Prostate gland (tissue), 2 donors: Measurements from ENCODE around the gene VWA8. TPM values are rescaled to one million over a fixed set of nuclear protein-coding genes. Genes with fewer than 3 reads are reported as not detected.

ENCODE experiments used
- DNase-seq: peaks from one replicate; pipeline ENCODE4 v3.0.0-alpha.2; 2019; ENCODE audit warnings: low spot score
- H3K27ac ChIP-seq, 2 donors: fragments of 200-600 bp; sonication (generic); 2 replicates each; pipeline ENCODE4 v1.5.1; 2017 to 2019
- H3K27me3 ChIP-seq: fragments of 200-600 bp; sonication (generic); replicated peaks from 2 replicates; pipeline ENCODE4 v1.5.1; 2019; ENCODE audit not compliant: insufficient read depth
- H3K36me3 ChIP-seq, 2 donors: fragments of 200-600 bp; sonication (generic); 1 replicate in 1 of 2; 2 replicates in 1 of 2; pipeline versions ENCODE4 v1.5.1 to v1.8.1; 2017 to 2019
- H3K4me1 ChIP-seq: fragments of 200-600 bp; sonication (generic); replicated peaks from 2 replicates; pipeline ENCODE4 v1.5.1; 2019
- H3K4me3 ChIP-seq, 2 donors: fragments of 200-600 bp; sonication (generic); 2 replicates each; pipeline ENCODE4 v1.5.1; 2017 to 2019
- H3K9me3 ChIP-seq: fragments of 200-600 bp; sonication (generic); 2 replicates; pipeline ENCODE4 v1.5.1; 2017
- CTCF ChIP-seq, 4 experiments: fragments of 200-600 bp in 2 of 4; fragments of 450-650 bp in 2 of 4; sonication (generic) in 2 of 4; IDR thresholded peaks; 1 replicate in 3 of 4; 2 replicates in 1 of 4; pipeline ENCODE4 v1.5.1; 2016 to 2019; ENCODE audit warnings: antibody characterized with exemption in 4 of 4, mild to moderate bottlenecking in 2 of 4, moderate library complexity in 2 of 4
- POLR2A ChIP-seq: fragments of 450-650 bp; IDR thresholded peaks from one replicate; pipeline ENCODE4 v1.6.1; 2016; ENCODE audit warnings: antibody characterized with exemption, mild to moderate bottlenecking
- POLR2AphosphoS5 ChIP-seq: sonication (generic); formaldehyde crosslinking; IDR thresholded peaks from one replicate; pipeline ENCODE4 v1.6.1; 2017; ENCODE audit warnings: antibody characterized with exemption
- WGBS: methylation state at CpG from one replicate; pipeline ENCODE4 v1.1.5; 2018; 5-methylcytosine and 5-hydroxymethylcytosine counted together
- intact Hi-C: fragments of 100-400 bp; cut with DNase I; formaldehyde crosslinking; loops from one replicate; pipeline ENCODE4 v1.14.2; 2022
- total RNA-seq, 2 donors: library from RNA; depleted of rRNA; stranded (reverse); fragments of >200 nt; gene quantifications; one replicate each; pipeline ENCODE4 v1.1.0, GENCODE V29; 2016

The VWA8 gene
- total RNA-seq, 2 donors from 2014 or later, result 18.1 to 21.8 TPM

GRCh38 chr13:41680900-41681299, 280.0 kb downstream of the VWA8 start:
- H3K9me3 ChIP-seq, result no peaks in the 10 kb centered on the region
- intact Hi-C loops, result no loop called here
- 95% methylated on average over 2 of the region's 2 CpGs for WGBS
- H3K4me3 ChIP-seq, result no peak overlapping the region
- no peak for DNase-seq
- TF ChIP-seq POLR2AphosphoS5 (no peak), CTCF (IDR thresholded peaks at IDR 0.05) (no peak), POLR2A (no peak)
- H3K36me3 ChIP-seq, result no peaks in the 10 kb centered on the region
- H3K27ac ChIP-seq, result no peak overlapping the region
- no peaks in the 10 kb centered on the region for H3K27me3 ChIP-seq
- no peaks in the 10 kb centered on the region for H3K4me1 ChIP-seq

DNA sequence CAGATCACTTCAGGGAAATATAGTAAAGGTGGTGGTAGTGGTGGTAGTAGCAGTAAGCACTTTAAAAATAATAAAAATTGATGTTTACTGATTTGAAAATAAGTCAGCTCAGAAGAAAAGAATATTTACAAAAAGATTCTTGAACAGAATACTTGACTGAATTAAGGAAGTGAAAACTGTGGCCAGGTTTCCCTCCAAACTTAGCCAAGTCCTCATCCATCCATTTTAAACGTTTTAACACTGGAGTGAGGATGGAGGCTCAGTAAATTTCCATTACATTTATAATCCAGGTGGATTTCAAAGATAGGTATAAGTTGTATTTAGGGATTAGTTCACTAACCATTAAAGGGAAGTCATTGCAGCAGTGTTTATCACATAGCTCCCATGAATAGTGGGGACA, 282.1 kb downstream of the VWA8 start:
- TF ChIP-seq POLR2A (no peak), POLR2AphosphoS5 (no peak), CTCF (IDR thresholded peaks at IDR 0.05) (no peak)

DNA sequence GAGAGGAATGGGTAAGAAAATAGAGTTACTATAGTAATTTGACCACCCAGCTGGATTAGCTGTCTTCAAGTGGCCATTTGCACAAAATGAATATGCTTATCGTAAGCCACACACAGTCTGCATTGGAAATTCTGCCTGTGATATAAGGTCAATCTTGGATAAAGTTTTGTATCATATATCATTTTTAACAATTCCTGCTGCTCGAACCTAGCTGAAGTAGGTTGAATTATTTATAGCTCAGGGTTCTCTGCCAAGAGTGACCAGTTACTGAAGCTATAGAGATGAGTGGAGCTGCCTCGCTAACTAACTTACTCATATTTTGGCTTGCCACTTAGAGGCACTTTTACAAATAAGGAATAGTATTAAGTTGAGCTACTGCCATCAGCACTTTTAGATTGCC, 282.7 kb downstream of the VWA8 start:
- H3K4me1 ChIP-seq, result no peaks in the 10 kb centered on the region
- no peak for TF ChIP-seq POLR2A
- TF ChIP-seq POLR2AphosphoS5, result no peak
- no peak for TF ChIP-seq CTCF (IDR thresholded peaks at IDR 0.05)
- intact Hi-C loops, result loop anchor here (10.0 kb wide), 1 partner anchor 287 kb away; the partner anchor contains the start of gene VWA8
- no peak overlapping the region for H3K4me3 ChIP-seq
- H3K36me3 ChIP-seq, result no peaks in the 10 kb centered on the region
- WGBS, result 69% methylated on average over 3 of the region's 3 CpGs
- H3K27ac ChIP-seq, result no peak overlapping the region
- no peaks in the 10 kb centered on the region for H3K9me3 ChIP-seq
- no peak for DNase-seq
- H3K27me3 ChIP-seq, result no peaks in the 10 kb centered on the region

More for the DNA sequence above, 282.1 kb downstream of the VWA8 start:
- Histone ChIP-seq H3K4me3 (no peak overlapping the region), H3K27me3 (no peaks in the 10 kb centered on the region), H3K9me3 (no peaks in the 10 kb centered on the region), H3K36me3 (no peaks in the 10 kb centered on the region), H3K4me1 (no peaks in the 10 kb centered on the region), H3K27ac (no peak overlapping the region)
- no peak for DNase-seq
- 46% methylated on average over 1 of the region's 1 CpG for WGBS
- intact Hi-C loops, result loop anchor here (10.0 kb wide), 1 partner anchor 286 kb away; the partner anchor contains the start of gene VWA8

- TF ChIP-seq POLR2AphosphoS5 (no peak), POLR2A (no peak), CTCF (IDR thresholded peaks at IDR 0.05) (no peak)
- Histone ChIP-seq H3K27ac (no peak overlapping the region), H3K9me3 (no peaks in the 10 kb centered on the region), H3K36me3 (no peaks in the 10 kb centered on the region), H3K27me3 (no peaks in the 10 kb centered on the region), H3K4me1 (no peaks in the 10 kb centered on the region), H3K4me3 (no peak overlapping the region)
- no peak for DNase-seq
- intact Hi-C loops, result loop anchor here (10.0 kb wide), 1 partner anchor 289 kb away; the partner anchor contains the start of gene VWA8
- 72% methylated on average over 3 of the region's 3 CpGs for WGBS
Measured at GRCh38 chr13:41675306-41675705, 285.6 kb downstream of the VWA8 start.

DNA sequence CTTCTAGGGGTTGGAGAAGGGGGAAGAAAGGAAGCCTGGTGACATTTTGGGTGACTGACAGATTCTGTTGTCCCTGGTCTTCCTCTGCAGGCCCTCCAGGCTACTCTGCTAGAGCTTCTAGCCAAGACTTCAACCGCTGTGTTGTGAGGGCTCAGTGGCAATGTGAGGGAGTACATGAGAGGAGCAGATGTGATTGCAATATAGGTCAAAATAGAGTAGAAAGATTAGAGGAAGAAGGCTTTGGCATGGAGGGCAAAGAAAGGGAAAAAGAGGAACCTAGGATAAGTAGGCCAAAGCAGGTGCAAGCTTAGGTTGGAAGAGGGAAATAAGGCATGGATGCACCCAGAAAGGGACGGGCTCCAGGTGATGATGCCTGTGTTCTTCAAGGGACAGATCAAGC, 286.7 kb downstream of the VWA8 start:
- no peak overlapping the region for H3K4me3 ChIP-seq
- WGBS, result 49% methylated on average over 2 of the region's 2 CpGs
- no peaks in the 10 kb centered on the region for H3K4me1 ChIP-seq
- no peak for DNase-seq
- H3K27ac ChIP-seq, result no peak overlapping the region
- H3K9me3 ChIP-seq, result no peaks in the 10 kb centered on the region
- H3K27me3 ChIP-seq, result no peaks in the 10 kb centered on the region
- no peaks in the 10 kb centered on the region for H3K36me3 ChIP-seq
- TF ChIP-seq POLR2AphosphoS5, result no peak
- no peak for TF ChIP-seq CTCF (IDR thresholded peaks at IDR 0.05)
- no peak for TF ChIP-seq POLR2A
- intact Hi-C loops, result loop anchor here (10.0 kb wide), 1 partner anchor 291 kb away; the partner anchor contains the start of gene VWA8
